ENCODE results near the gene NDUFS7. TPM values are rescaled to one million over a fixed set of nuclear protein-coding genes. Genes with fewer than 3 reads are reported as not detected.

The NDUFS7 gene
- total and polyA plus RNA-seq, 2 donors = 61.8 to 86.7 TPM

- DNase-seq (ENCODE audit: low read depth in 6 of 9, low spot score in 9 of 9) = no peak
- Histone ChIP-seq H3K9me3 (ENCODE audit: control insufficient read depth in 2 of 2, insufficient read depth in 1 of 2, low read length in 1 of 2) (no peaks in the 10 kb centered on the region), H3K4me3 (ENCODE audit: low read length in 2 of 2) (no peak overlapping the region), H3K27ac (ENCODE audit: low read depth in 1 of 2, low read length in 1 of 2) (no peak overlapping the region), H3K4me1 (ENCODE audit: control insufficient read depth in 2 of 2, insufficient read depth in 2 of 2, low read length in 2 of 2) (peaks cover 14 to 51% of the 10 kb centered on the region in 2 donors), H3K36me3 (ENCODE audit: control insufficient read depth in 2 of 2, insufficient read depth in 2 of 2, low read length in 1 of 2) (peaks cover 31 to 52% of the 10 kb centered on the region in 2 donors), H3K27me3 (ENCODE audit: control insufficient read depth in 2 of 2, insufficient read depth in 1 of 2, low read length in 1 of 2) (no peaks in the 10 kb centered on the region)
- WGBS = 94% methylated on average over 29 of the region's 29 CpGs
Observed at GRCh38 chr19:1411255-1412191, 27.8 kb downstream of the NDUFS7 start.

GRCh38 chr19:1412323-1412923 is 28.7 kb downstream of the NDUFS7 start:
- Histone ChIP-seq H3K9me3 (ENCODE audit: control insufficient read depth in 2 of 2, insufficient read depth in 1 of 2, low read length in 1 of 2) (no peaks in the 10 kb centered on the region), H3K27me3 (ENCODE audit: control insufficient read depth in 2 of 2, insufficient read depth in 1 of 2, low read length in 1 of 2) (no peaks in the 10 kb centered on the region), H3K27ac (ENCODE audit: low read depth in 1 of 2, low read length in 1 of 2) (no peak overlapping the region), H3K4me3 (ENCODE audit: low read length in 2 of 2) (no peak overlapping the region), H3K36me3 (ENCODE audit: control insufficient read depth in 2 of 2, insufficient read depth in 2 of 2, low read length in 1 of 2) (peaks cover 38 to 61% of the 10 kb centered on the region in 2 donors), H3K4me1 (ENCODE audit: control insufficient read depth in 2 of 2, insufficient read depth in 2 of 2, low read length in 2 of 2) (peaks cover 14 to 49% of the 10 kb centered on the region in 2 donors)
- WGBS = 91% methylated on average over 21 of the region's 21 CpGs
- DNase-seq (ENCODE audit: low read depth in 6 of 9, low spot score in 9 of 9) = no peak

GRCh38 chr19:1412995-1413800 is 29.5 kb downstream of the NDUFS7 start:
- no peak overlapping the region for H3K27ac ChIP-seq (ENCODE audit: low read depth in 1 of 2, low read length in 1 of 2)

GRCh38 chr19:1416014-1416841 is 32.5 kb downstream of the NDUFS7 start:
- WGBS = 93% methylated on average over 28 of the region's 28 CpGs
- no peak for DNase-seq (ENCODE audit: low read depth in 6 of 9, low spot score in 9 of 9)
- peaks cover 68 to 76% of the 10 kb centered on the region in 2 donors for H3K36me3 ChIP-seq (ENCODE audit: control insufficient read depth in 2 of 2, insufficient read depth in 2 of 2, low read length in 1 of 2)

More at GRCh38 chr19:1412995-1413800, 29.5 kb downstream of the NDUFS7 start:
- H3K4me3 ChIP-seq (ENCODE audit: low read length in 2 of 2) = no peak overlapping the region
- no peaks in the 10 kb centered on the region for H3K27me3 ChIP-seq (ENCODE audit: control insufficient read depth in 2 of 2, insufficient read depth in 1 of 2, low read length in 1 of 2)
- WGBS = 91% methylated on average over 36 of the region's 36 CpGs
- no peaks in the 10 kb centered on the region for H3K9me3 ChIP-seq (ENCODE audit: control insufficient read depth in 2 of 2, insufficient read depth in 1 of 2, low read length in 1 of 2)
- peaks cover 14 to 49% of the 10 kb centered on the region in 2 donors for H3K4me1 ChIP-seq (ENCODE audit: control insufficient read depth in 2 of 2, insufficient read depth in 2 of 2, low read length in 2 of 2)
- peaks cover 45 to 69% of the 10 kb centered on the region in 2 donors for H3K36me3 ChIP-seq (ENCODE audit: control insufficient read depth in 2 of 2, insufficient read depth in 2 of 2, low read length in 1 of 2)
- no peak for DNase-seq (ENCODE audit: low read depth in 6 of 9, low spot score in 9 of 9)

DNA sequence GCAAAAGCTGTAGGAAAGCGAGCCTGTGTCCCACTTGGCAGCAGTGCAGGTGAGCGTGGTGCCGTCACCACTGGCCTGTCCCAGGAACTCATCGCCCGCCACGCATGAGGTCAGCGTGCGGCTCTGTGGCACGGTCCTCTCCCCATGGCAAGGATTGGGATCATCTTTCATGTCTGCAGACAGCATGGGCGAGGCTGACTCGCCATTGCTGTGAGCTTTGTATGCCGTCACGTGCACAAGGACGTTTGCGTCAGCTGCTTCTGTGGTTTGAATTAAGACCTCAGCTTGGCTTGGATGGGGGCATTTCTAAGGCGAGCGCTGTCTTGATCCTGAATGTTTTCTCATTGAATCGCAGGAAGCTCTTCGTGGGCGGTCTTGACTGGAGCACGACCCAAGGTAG is 33.4 kb downstream of the NDUFS7 start:
- peaks cover 71 to 78% of the 10 kb centered on the region in 2 donors for H3K36me3 ChIP-seq (ENCODE audit: control insufficient read depth in 2 of 2, insufficient read depth in 2 of 2, low read length in 1 of 2)
- H3K4me1 ChIP-seq (ENCODE audit: control insufficient read depth in 2 of 2, insufficient read depth in 2 of 2, low read length in 2 of 2) = peaks cover 0 to 22% of the 10 kb centered on the region in 2 donors
- H3K9me3 ChIP-seq (ENCODE audit: control insufficient read depth in 2 of 2, insufficient read depth in 1 of 2, low read length in 1 of 2) = no peaks in the 10 kb centered on the region
- H3K27me3 ChIP-seq (ENCODE audit: control insufficient read depth in 2 of 2, insufficient read depth in 1 of 2, low read length in 1 of 2) = no peaks in the 10 kb centered on the region
- no peak for DNase-seq (ENCODE audit: low read depth in 6 of 9, low spot score in 9 of 9)
- 93% methylated on average over 21 of the region's 21 CpGs for WGBS
- H3K27ac ChIP-seq (ENCODE audit: low read depth in 1 of 2, low read length in 1 of 2) = no peak overlapping the region
- H3K4me3 ChIP-seq (ENCODE audit: low read length in 2 of 2) = no peak overlapping the region

More at GRCh38 chr19:1416014-1416841, 32.5 kb downstream of the NDUFS7 start:
- Histone ChIP-seq H3K27ac (ENCODE audit: low read depth in 1 of 2, low read length in 1 of 2) (peak overlapping the region in 1 of 2 donors; percentile 80), H3K4me3 (ENCODE audit: low read length in 2 of 2) (no peak overlapping the region), H3K27me3 (ENCODE audit: control insufficient read depth in 2 of 2, insufficient read depth in 1 of 2, low read length in 1 of 2) (no peaks in the 10 kb centered on the region), H3K4me1 (ENCODE audit: control insufficient read depth in 2 of 2, insufficient read depth in 2 of 2, low read length in 2 of 2) (peaks cover 0 to 22% of the 10 kb centered on the region in 2 donors), H3K9me3 (ENCODE audit: control insufficient read depth in 2 of 2, insufficient read depth in 1 of 2, low read length in 1 of 2) (no peaks in the 10 kb centered on the region)

DNA sequence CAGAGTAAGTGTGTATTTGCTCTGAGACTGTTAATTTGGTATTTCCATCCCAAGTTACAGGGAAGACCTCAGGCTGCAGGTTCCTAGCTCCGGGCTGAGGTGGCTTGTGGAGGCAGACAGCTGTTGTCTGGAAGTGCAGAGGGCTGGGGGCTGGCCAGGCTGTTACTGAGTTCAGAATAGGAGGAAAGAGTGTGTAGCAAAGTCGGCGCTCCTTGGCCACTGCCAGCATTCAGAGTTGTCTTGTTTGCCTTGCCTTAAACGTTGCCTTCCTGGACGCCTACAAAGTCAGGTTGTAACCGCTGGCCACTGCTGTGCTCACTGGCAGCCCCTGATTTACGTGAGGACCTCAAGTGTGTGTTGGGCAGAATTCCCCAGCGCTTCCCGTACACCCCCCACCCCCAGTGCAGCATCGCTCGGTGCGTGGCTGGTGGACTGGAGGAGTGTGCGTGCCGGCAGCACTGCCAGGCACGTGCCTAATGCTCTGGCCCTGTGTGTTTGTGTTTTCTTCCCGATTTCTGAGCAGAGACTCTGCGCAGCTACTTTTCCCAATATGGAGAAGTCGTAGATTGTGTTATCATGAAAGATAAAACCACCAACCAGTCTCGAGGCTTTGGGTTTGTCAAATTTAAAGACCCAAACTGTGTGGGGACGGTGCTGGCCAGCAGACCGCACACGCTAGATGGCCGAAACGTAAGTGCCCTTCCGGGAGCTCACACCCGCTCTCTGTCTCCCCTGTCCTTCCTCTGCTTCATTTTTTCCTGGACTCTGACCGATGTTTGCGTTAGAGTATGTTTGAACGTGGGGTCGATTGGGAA is 34.2 kb downstream of the NDUFS7 start:
- DNase-seq (ENCODE audit: low read depth in 6 of 9, low spot score in 9 of 9) = no peak
- no peak overlapping the region for H3K4me3 ChIP-seq (ENCODE audit: low read length in 2 of 2)
- H3K36me3 ChIP-seq (ENCODE audit: control insufficient read depth in 2 of 2, insufficient read depth in 2 of 2, low read length in 1 of 2) = peaks cover 71 to 79% of the 10 kb centered on the region in 2 donors
- no peaks in the 10 kb centered on the region for H3K9me3 ChIP-seq (ENCODE audit: control insufficient read depth in 2 of 2, insufficient read depth in 1 of 2, low read length in 1 of 2)
- no peaks in the 10 kb centered on the region for H3K27me3 ChIP-seq (ENCODE audit: control insufficient read depth in 2 of 2, insufficient read depth in 1 of 2, low read length in 1 of 2)
- 95% methylated on average over 30 of the region's 30 CpGs for WGBS
- H3K27ac ChIP-seq (ENCODE audit: low read depth in 1 of 2, low read length in 1 of 2) = no peak overlapping the region
- peaks cover 0 to 21% of the 10 kb centered on the region in 2 donors for H3K4me1 ChIP-seq (ENCODE audit: control insufficient read depth in 2 of 2, insufficient read depth in 2 of 2, low read length in 2 of 2)

- no peak overlapping the region for H3K4me3 ChIP-seq (ENCODE audit: low read length in 2 of 2)
- H3K9me3 ChIP-seq (ENCODE audit: control insufficient read depth in 2 of 2, insufficient read depth in 1 of 2, low read length in 1 of 2) = no peaks in the 10 kb centered on the region
- H3K27ac ChIP-seq (ENCODE audit: low read depth in 1 of 2, low read length in 1 of 2) = no peak overlapping the region
- H3K36me3 ChIP-seq (ENCODE audit: control insufficient read depth in 2 of 2, insufficient read depth in 2 of 2, low read length in 1 of 2) = peaks cover 71 to 80% of the 10 kb centered on the region in 2 donors
- no peak for DNase-seq (ENCODE audit: low read depth in 6 of 9, low spot score in 9 of 9)
- WGBS = 95% methylated on average over 13 of the region's 13 CpGs
- peaks cover 0 to 19% of the 10 kb centered on the region in 2 donors for H3K4me1 ChIP-seq (ENCODE audit: control insufficient read depth in 2 of 2, insufficient read depth in 2 of 2, low read length in 2 of 2)
- no peaks in the 10 kb centered on the region for H3K27me3 ChIP-seq (ENCODE audit: control insufficient read depth in 2 of 2, insufficient read depth in 1 of 2, low read length in 1 of 2)
Observed at GRCh38 chr19:1418496-1418775, 34.7 kb downstream of the NDUFS7 start.

Data from thymus (tissue), 11 donors.